GM19467 (cell line): ENCODE results near the gene PSD2.

Source experiments
- ATAC-seq: cut with Tn5 transposase; IDR thresholded peaks from one replicate; pipeline ENCODE4 v1.9.1; 2021; ENCODE audit warnings: mild to moderate bottlenecking, moderate library complexity; ENCODE audit not compliant: unreplicated experiment

PSD2 gene

GRCh38 chr5:139810341-139811273, 15.0 kb downstream of the PSD2 start:
- ATAC-seq = no peak

- ATAC-seq = no peak
Measured at GRCh38 chr5:139811274-139811607, 15.6 kb downstream of the PSD2 start.

GRCh38 chr5:139812323-139812722, 16.7 kb downstream of the PSD2 start:
- ATAC-seq = no peak

GRCh38 chr5:139812836-139813805, 17.5 kb downstream of the PSD2 start:
- ATAC-seq = no peak

GRCh38 chr5:139814191-139814601, 18.6 kb downstream of the PSD2 start:
- no peak for ATAC-seq

- ATAC-seq = no peak
Measured at GRCh38 chr5:139814704-139815280, 19.2 kb downstream of the PSD2 start.

- no peak for ATAC-seq
Measured at GRCh38 chr5:139816566-139816965, 21.0 kb downstream of the PSD2 start.

- no peak for ATAC-seq
Measured at GRCh38 chr5:139817362-139817761, 21.8 kb downstream of the PSD2 start.

- ATAC-seq = no peak
Measured at GRCh38 chr5:139817970-139818369, 22.4 kb downstream of the PSD2 start.

- ATAC-seq = no peak
Measured at GRCh38 chr5:139820130-139820529, 24.5 kb downstream of the PSD2 start.

- ATAC-seq = no peak
Measured at GRCh38 chr5:139820606-139821005, 25.0 kb downstream of the PSD2 start.

- ATAC-seq = no peak
Measured at GRCh38 chr5:139821806-139822552, 26.4 kb downstream of the PSD2 start.

- no peak for ATAC-seq
Measured at GRCh38 chr5:139822553-139823425, 27.2 kb downstream of the PSD2 start.

- no peak for ATAC-seq
Measured at GRCh38 chr5:139823757-139824355, 28.2 kb downstream of the PSD2 start.

GRCh38 chr5:139825690-139826089, 30.1 kb downstream of the PSD2 start:
- no peak for ATAC-seq

- no peak for ATAC-seq
Measured at GRCh38 chr5:139828207-139828895, 32.7 kb downstream of the PSD2 start.

GRCh38 chr5:139829471-139829870, 33.9 kb downstream of the PSD2 start:
- ATAC-seq = no peak

GRCh38 chr5:139831624-139832023, 36.0 kb downstream of the PSD2 start:
- no peak for ATAC-seq

- no peak for ATAC-seq
Measured at GRCh38 chr5:139833525-139833924, 37.9 kb downstream of the PSD2 start.
